ENCODE measurements around the gene RLBP1.

DNA sequence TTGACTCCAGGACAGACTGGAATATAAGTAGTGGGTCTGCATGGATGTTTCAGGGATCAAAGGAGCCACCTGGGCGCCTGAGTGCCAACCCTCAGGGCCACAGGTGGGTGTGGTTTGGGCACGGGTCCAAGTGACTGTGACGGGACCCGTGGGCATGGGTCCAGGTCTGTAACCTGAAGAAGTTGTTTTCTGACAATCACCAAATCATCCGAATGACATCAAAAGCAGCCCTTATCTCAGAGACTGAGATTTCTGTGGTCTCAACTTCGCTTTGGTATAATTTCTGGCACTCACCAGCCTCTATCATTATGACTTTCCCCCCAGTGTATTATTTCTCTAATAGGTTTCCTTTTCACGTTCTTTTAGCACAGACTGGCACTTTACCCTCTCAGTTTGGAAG is 24.4 kb downstream of the RLBP1 start:
- TF ChIP-seq, protein P1, sequence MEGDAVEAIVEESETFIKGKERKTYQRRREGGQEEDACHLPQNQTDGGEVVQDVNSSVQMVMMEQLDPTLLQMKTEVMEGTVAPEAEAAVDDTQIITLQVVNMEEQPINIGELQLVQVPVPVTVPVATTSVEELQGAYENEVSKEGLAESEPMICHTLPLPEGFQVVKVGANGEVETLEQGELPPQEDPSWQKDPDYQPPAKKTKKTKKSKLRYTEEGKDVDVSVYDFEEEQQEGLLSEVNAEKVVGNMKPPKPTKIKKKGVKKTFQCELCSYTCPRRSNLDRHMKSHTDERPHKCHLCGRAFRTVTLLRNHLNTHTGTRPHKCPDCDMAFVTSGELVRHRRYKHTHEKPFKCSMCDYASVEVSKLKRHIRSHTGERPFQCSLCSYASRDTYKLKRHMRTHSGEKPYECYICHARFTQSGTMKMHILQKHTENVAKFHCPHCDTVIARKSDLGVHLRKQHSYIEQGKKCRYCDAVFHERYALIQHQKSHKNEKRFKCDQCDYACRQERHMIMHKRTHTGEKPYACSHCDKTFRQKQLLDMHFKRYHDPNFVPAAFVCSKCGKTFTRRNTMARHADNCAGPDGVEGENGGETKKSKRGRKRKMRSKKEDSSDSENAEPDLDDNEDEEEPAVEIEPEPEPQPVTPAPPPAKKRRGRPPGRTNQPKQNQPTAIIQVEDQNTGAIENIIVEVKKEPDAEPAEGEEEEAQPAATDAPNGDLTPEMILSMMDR (IDR thresholded peaks at IDR 0.05 in 4 of 5, conservative IDR thresholded peaks at IDR 0.05 in 1 of 5): no peak
- no peak for TF ChIP-seq POLR2A (IDR thresholded peaks at IDR 0.05)

Data from gastrocnemius medialis (tissue), 4 donors.